Measurements from ENCODE around the gene FUCA2.

GRCh38 chr6:143451531-143451930 lies 60.0 kb downstream of the FUCA2 start:
- TF ChIP-seq CTCF (IDR thresholded peaks at IDR 0.05) (no peak), POLR2AphosphoS5 (IDR thresholded peaks at IDR 0.05; ENCODE audit: insufficient read depth in 1 of 2, low read depth in 1 of 2) (no peak), POLR2A (IDR thresholded peaks at IDR 0.05) (no peak)

Data from vagina (tissue), 2 donors.